ENCODE data around the gene TBC1D8. TPM values are rescaled to one million over a fixed set of nuclear protein-coding genes. Genes with fewer than 3 reads are reported as not detected.

TBC1D8 gene
- total and polyA plus RNA-seq, 2 of the 13 experiments (the other 11 are each of a cell fraction or from before 2014, with no cell fraction given) = 45.1 to 95.4 TPM

DNA sequence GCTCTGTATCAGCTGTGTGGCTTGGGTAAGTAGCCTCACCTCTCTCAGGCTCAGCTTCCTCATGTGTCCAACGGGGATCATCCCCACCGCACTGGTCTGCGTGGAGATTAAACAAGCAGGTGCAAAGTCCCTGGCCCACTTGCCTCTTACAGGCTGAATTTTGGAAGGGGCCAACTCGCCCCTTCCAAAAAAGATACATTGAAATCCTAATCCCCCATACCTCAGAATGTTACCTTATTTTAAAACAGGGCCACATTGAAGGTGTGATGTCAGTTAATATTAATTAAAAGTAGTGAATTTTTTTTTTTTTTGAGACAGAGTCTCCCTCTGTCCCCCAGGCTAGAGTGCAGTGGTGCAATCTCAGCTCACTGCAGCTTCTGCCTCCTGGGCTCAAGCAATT lies 34.8 kb downstream of the TBC1D8 start:
- no peak overlapping the region for H2AFZ ChIP-seq (ENCODE audit: low read length)
- ChIA-PET CTCF (ENCODE audit: low intra/inter-chr PET ratio, low total read pairs) (no interaction called here), POLR2A (interaction anchor here (0.6 to 3.3 kb wide), 5 partner anchors 9 to 114 kb away, joined by 3 to 29 read pairs (median 6); partner anchors contain the start of genes RPL31 and TBC1D8)
- peaks cover 1 to 7% of the 10 kb centered on the region in 2 experiments; a peak in 2 of 5 replicates for H3K36me3 ChIP-seq (replicated peaks in 1 of 2; ENCODE audit: control insufficient read depth in 1 of 2, insufficient read depth in 2 of 2, low read length in 2 of 2)
- H3K9me3 ChIP-seq (ENCODE audit: low read length) = no peaks in the 10 kb centered on the region
- peaks cover 3% of the 10 kb centered on the region; the same call in 1 of the 2 replicates for H4K20me1 ChIP-seq (ENCODE audit: insufficient read depth, low read length)
- no peaks in the 10 kb centered on the region for H3K27me3 ChIP-seq (ENCODE audit: control insufficient read depth in 1 of 2, insufficient read depth in 2 of 2, low read length in 2 of 2)
- FAIRE-seq = no peak
- no peak for ATAC-seq
- H3K4me1 ChIP-seq (ENCODE audit: insufficient read depth, low read length) = peaks cover 97% of the 10 kb centered on the region
- intact Hi-C loops (cut with micrococcal nuclease; ENCODE audit: unreplicated experiment) = no loop called here
- peak overlapping the region; percentile 100 for H3K27ac ChIP-seq (ENCODE audit: extremely low read length, insufficient read depth, low read length)
- no peak overlapping the region; a peak in 1 of 6 replicates for H3K4me3 ChIP-seq (replicated peaks in 1 of 3; ENCODE audit: insufficient read depth in 1 of 3, low read depth in 2 of 3, low read length in 3 of 3)
- peak overlapping the region; percentile 81 for H3K4me2 ChIP-seq (ENCODE audit: low read depth, low read length)
- no TSS peak for BruUV-seq (replicated peaks)
- in situ Hi-C loops (cut with HindIII; ENCODE audit: extremely low pct_ligation_motif_present, low pct_unique_long_range_greater_than_20kb) = no loop called here
- H3K9ac ChIP-seq (ENCODE audit: insufficient read depth, low read depth, low read length) = peak overlapping the region; percentile 83
- WGBS (ENCODE audit: low lambda C conversion rate) = 33% methylated on average over 3 of the region's 4 CpGs
- no peak for DNase-seq (ENCODE audit: low spot score)
- peaks cover 87% of the 10 kb centered on the region for H3K79me2 ChIP-seq (ENCODE audit: insufficient read depth, low read length)
- no peak for TF ChIP-seq SOX13 (IDR thresholded peaks at IDR 0.05)
- TF ChIP-seq SOX13 (CRISPR knock-in tag; conservative IDR thresholded peaks at IDR 0.05 in 1 of 2, IDR thresholded peaks at IDR 0.05 in 1 of 2) = 0 out of 4 replicates have a peak, but pooled peaks of 1 of the 2 experiments have one; percentile 21
- TF ChIP-seq, protein P1, sequence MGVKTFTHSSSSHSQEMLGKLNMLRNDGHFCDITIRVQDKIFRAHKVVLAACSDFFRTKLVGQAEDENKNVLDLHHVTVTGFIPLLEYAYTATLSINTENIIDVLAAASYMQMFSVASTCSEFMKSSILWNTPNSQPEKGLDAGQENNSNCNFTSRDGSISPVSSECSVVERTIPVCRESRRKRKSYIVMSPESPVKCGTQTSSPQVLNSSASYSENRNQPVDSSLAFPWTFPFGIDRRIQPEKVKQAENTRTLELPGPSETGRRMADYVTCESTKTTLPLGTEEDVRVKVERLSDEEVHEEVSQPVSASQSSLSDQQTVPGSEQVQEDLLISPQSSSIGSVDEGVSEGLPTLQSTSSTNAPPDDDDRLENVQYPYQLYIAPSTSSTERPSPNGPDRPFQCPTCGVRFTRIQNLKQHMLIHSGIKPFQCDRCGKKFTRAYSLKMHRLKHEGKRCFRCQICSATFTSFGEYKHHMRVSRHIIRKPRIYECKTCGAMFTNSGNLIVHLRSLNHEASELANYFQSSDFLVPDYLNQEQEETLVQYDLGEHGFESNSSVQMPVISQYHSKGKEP (CRISPR knock-in tag; IDR thresholded peaks at IDR 0.05) = no peak
- no peak for TF ChIP-seq NFIC (IDR thresholded peaks at IDR 0.05; ENCODE audit: low read length)
- TF ChIP-seq RBFOX2 (IDR thresholded peaks at IDR 0.05; ENCODE audit: low read depth, low read length) = no peak
- TF ChIP-seq, protein P2, sequence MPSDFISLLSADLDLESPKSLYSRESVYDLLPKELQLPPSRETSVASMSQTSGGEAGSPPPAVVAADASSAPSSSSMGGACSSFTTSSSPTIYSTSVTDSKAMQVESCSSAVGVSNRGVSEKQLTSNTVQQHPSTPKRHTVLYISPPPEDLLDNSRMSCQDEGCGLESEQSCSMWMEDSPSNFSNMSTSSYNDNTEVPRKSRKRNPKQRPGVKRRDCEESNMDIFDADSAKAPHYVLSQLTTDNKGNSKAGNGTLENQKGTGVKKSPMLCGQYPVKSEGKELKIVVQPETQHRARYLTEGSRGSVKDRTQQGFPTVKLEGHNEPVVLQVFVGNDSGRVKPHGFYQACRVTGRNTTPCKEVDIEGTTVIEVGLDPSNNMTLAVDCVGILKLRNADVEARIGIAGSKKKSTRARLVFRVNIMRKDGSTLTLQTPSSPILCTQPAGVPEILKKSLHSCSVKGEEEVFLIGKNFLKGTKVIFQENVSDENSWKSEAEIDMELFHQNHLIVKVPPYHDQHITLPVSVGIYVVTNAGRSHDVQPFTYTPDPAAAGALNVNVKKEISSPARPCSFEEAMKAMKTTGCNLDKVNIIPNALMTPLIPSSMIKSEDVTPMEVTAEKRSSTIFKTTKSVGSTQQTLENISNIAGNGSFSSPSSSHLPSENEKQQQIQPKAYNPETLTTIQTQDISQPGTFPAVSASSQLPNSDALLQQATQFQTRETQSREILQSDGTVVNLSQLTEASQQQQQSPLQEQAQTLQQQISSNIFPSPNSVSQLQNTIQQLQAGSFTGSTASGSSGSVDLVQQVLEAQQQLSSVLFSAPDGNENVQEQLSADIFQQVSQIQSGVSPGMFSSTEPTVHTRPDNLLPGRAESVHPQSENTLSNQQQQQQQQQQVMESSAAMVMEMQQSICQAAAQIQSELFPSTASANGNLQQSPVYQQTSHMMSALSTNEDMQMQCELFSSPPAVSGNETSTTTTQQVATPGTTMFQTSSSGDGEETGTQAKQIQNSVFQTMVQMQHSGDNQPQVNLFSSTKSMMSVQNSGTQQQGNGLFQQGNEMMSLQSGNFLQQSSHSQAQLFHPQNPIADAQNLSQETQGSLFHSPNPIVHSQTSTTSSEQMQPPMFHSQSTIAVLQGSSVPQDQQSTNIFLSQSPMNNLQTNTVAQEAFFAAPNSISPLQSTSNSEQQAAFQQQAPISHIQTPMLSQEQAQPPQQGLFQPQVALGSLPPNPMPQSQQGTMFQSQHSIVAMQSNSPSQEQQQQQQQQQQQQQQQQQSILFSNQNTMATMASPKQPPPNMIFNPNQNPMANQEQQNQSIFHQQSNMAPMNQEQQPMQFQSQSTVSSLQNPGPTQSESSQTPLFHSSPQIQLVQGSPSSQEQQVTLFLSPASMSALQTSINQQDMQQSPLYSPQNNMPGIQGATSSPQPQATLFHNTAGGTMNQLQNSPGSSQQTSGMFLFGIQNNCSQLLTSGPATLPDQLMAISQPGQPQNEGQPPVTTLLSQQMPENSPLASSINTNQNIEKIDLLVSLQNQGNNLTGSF (CRISPR knock-in tag; IDR thresholded peaks at IDR 0.05) = no peak
- no peak for TF ChIP-seq RFX5 (IDR thresholded peaks at IDR 0.05; ENCODE audit: low read depth, low read length)
- TF ChIP-seq, protein P3, sequence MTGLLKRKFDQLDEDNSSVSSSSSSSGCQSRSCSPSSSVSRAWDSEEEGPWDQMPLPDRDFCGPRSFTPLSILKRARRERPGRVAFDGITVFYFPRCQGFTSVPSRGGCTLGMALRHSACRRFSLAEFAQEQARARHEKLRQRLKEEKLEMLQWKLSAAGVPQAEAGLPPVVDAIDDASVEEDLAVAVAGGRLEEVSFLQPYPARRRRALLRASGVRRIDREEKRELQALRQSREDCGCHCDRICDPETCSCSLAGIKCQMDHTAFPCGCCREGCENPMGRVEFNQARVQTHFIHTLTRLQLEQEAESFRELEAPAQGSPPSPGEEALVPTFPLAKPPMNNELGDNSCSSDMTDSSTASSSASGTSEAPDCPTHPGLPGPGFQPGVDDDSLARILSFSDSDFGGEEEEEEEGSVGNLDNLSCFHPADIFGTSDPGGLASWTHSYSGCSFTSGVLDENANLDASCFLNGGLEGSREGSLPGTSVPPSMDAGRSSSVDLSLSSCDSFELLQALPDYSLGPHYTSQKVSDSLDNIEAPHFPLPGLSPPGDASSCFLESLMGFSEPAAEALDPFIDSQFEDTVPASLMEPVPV (CRISPR knock-in tag; IDR thresholded peaks at IDR 0.05) = no peak
- 0 out of 2 replicates have a peak, but pooled peaks have one; percentile 30 for TF ChIP-seq ZNF644 (CRISPR knock-in tag; IDR thresholded peaks at IDR 0.05; ENCODE audit: low read depth)
- TF ChIP-seq, protein P4, sequence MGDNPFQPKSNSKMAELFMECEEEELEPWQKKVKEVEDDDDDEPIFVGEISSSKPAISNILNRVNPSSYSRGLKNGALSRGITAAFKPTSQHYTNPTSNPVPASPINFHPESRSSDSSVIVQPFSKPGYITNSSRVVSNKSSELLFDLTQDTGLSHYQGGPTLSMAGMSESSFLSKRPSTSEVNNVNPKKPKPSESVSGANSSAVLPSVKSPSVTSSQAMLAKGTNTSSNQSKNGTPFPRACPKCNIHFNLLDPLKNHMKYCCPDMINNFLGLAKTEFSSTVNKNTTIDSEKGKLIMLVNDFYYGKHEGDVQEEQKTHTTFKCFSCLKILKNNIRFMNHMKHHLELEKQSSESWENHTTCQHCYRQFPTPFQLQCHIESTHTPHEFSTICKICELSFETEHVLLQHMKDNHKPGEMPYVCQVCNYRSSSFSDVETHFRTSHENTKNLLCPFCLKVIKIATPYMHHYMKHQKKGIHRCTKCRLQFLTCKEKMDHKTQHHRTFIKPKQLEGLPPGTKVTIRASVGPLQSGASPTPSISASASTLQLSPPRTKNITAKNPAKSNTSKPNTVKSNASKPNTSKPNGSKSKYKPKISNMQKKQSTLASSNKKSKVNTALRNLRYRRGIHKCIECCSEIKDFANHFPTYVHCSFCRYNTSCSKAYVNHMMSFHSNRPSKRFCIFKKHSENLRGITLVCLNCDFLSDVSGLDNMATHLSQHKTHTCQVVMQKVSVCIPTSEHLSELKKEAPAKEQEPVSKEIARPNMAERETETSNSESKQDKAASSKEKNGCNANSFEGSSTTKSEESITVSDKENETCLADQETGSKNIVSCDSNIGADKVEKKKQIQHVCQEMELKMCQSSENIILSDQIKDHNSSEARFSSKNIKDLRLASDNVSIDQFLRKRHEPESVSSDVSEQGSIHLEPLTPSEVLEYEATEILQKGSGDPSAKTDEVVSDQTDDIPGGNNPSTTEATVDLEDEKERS (CRISPR knock-in tag; IDR thresholded peaks at IDR 0.05) = peak; percentile 30; the same call in 1 of the 2 replicates

Measured in HepG2 (cell line).